HG03521 (cell line): ENCODE data around the gene CIZ1.
A peak's percentile ranks its signal among the peaks of the same experiment; 100 is the strongest.

ENCODE experiments used
- ATAC-seq: cut with Tn5 transposase; IDR thresholded peaks from one replicate; pipeline ENCODE4 v1.9.1; 2021; ENCODE audit warnings: mild to moderate bottlenecking, moderate library complexity; ENCODE audit not compliant: unreplicated experiment

CIZ1 gene

DNA sequence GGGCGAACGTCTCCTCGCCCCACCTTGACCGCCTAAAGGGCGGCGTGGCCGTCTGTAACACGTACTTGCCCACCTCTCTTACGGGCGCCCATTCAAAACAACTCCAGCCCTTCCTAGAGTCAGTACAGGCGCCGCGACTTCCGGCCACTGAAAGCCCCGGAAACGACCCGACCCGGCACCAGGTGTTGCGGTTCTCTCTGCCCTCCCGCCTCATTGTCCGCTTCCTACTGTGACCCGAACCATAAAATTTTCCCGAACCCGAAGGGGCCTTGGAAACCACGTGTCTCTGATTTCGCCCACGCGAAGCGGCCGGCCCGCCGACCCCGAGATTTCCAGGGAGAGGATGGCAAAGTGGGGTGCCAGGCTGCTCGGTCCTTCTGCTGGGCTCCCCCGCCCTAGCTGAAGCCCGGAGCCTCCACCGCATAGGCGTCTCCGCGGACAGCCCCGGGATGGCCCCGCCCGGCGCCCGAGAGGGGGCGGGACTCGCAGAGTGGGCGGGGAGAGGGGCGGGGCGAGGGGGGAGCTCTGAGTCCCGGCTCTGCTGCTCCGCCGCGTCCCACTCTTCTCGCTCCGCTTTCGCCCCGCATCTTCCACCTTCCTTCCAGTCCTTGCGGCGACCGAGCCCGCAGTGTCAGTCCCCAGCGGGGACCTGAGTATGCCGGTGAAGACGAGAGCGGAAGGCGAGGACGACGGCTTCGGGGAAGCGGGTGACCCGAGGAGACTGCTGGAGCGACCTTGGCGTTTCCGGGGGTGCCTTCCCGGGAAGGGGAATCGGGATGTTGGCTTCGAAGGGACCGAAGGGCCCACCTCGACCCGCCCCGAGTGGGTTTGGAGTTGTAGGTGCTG is 63.2 kb downstream of the CIZ1 start:
- peak; percentile 57 for ATAC-seq

DNA sequence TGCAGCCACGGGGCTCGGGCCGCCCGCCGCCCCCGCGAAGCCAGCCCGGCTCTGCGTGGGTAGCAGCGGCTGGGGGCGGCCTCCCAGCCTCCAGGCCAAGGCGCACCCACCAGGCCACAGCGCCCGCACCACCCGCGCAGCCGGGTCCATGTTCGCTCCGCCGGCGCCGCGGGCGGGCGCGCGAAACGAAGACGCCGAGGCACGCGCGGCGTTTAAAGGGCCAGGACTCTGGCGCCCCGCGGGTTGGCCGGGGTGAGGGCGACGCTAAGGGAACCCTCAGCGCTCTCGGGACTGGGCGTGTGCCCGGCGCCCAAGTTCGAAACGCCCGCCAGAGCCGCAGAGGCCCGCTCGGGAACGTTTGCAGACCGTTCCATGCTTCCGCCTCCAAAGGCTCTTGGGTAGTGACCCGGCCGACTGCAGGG is 63.8 kb downstream of the CIZ1 start, which contains the start of gene PTGES2:
TSS of gene PTGES2 (minus strand) at position 162 of the 422 bp plus-strand sequence. CDS start at position 150, 12 bp downstream.
- ATAC-seq = peak; percentile 53

DNA sequence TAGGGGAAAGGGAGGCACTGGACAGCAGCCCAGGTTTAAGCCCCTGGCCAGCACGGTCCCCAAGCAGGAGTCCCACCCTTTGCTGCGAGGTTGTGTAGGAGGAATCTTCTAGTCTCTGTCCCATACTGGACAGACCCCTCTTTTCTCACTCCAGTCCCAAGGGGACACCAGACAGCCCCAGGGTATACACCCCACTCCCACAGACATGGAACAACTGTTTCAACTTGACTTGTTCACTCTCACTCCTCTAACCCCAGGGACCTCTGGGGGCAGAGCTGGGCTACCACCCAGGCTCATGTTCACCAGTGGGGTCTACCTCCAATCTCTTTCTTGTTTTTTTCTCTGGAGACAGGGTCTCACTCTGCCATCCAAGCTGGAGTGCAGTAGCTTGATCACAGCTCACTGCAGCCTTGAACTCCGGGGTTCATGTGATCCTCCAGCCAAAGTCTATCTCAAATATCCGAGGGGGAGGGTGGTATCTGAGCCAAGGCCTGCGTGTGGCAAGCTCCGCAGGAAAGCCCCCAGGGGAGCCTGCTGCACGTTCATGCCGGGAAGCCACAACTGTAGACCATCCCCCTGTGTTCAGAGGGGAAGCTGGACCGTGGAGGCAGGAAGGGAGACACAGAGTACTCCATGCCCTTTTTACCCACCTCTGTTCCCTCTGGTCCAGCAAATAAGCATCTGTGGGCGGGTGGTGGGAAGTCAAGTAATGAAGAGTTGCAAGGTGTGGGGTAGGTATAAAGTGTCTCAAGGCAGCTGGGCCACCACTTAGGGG is 65.6 kb downstream of the CIZ1 start:
- ATAC-seq = no peak

- no peak for ATAC-seq
These were observed 66.3 kb downstream of the CIZ1 start for GRCh38 chr9:128124873-128125579.

DNA sequence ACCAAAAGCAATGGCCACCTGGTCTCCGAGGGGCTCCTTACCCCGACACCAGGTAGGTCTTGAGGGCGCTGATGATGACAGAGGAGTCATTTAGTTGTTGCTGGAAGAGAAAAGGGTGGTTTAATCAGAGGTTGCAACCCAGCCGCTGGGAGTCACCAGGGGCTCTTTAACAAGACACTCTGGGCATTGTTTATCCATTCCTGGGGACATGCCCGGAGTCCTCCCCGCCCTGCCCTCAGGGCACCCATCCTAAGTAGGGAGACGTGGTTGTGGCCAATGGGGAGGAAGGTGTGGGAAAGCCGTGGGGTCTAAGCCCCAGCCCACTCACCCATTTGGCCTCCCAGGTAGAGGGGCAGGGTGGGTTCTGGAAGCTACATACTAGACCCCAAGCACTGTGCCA is 66.9 kb downstream of the CIZ1 start:
- ATAC-seq = no peak

GRCh38 chr9:128123451-128124080 is 67.8 kb downstream of the CIZ1 start:
- ATAC-seq = no peak

- no peak for ATAC-seq
These were observed 68.6 kb downstream of the CIZ1 start for GRCh38 chr9:128122809-128123175.

- no peak for ATAC-seq
These were observed 69.2 kb downstream of the CIZ1 start for GRCh38 chr9:128121924-128122808.

- ATAC-seq = no peak
These were observed 69.9 kb downstream of the CIZ1 start for GRCh38 chr9:128121466-128121810.

- ATAC-seq = no peak
These were observed 70.5 kb downstream of the CIZ1 start for GRCh38 chr9:128120741-128121465.

- ATAC-seq = no peak
These were observed 71.2 kb downstream of the CIZ1 start for GRCh38 chr9:128120061-128120740.

GRCh38 chr9:128118971-128119665 is 72.3 kb downstream of the CIZ1 start:
- no peak for ATAC-seq

- no peak for ATAC-seq
These were observed 72.9 kb downstream of the CIZ1 start for GRCh38 chr9:128118472-128118857.

DNA sequence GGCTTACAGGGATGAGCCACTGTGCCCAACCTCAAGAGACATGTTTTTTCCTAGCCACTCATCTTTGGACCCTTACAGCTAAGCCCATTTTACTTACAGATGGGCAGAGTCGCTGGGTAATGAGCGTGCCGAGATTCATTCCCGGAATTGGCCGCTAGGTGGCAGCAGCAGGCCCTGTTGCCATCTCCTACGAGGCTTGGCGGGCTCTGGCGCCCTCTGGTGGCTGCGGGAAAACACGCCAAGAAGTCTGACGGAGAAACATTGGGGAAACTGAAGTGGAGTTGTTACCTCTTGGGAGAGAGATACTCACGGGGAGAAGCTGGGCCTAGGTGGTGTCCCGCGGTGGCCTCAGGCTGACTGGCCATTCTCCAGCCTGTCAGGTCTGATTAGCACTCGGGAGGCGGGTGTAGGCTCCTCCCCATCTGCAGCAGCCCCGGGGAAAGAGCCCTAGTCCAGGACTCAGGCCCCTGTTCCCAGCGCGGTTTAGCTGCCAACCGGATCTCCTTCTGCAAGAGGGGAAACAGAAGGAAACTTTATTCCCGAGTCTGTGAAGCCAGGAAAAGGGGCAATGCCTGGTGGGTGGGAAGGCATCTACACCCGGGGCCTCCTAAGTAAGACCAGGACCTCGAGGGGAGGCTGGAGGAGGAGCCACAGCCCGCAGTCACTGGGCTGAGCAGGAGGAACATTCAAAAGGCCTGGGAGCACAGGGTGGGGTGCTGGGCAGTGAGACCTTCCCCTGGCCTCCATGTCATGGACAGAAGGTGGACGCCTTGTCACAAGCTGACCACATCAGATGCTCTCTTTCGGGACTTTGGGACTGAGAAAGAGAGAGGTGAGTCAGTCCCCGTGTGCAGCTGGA is 73.5 kb downstream of the CIZ1 start:
- peak; percentile 63 for ATAC-seq

GRCh38 chr9:128116104-128117083 is 75.0 kb downstream of the CIZ1 start:
- no peak for ATAC-seq
